ENCODE data around the gene SH2D2A.

Gene SH2D2A

DNA sequence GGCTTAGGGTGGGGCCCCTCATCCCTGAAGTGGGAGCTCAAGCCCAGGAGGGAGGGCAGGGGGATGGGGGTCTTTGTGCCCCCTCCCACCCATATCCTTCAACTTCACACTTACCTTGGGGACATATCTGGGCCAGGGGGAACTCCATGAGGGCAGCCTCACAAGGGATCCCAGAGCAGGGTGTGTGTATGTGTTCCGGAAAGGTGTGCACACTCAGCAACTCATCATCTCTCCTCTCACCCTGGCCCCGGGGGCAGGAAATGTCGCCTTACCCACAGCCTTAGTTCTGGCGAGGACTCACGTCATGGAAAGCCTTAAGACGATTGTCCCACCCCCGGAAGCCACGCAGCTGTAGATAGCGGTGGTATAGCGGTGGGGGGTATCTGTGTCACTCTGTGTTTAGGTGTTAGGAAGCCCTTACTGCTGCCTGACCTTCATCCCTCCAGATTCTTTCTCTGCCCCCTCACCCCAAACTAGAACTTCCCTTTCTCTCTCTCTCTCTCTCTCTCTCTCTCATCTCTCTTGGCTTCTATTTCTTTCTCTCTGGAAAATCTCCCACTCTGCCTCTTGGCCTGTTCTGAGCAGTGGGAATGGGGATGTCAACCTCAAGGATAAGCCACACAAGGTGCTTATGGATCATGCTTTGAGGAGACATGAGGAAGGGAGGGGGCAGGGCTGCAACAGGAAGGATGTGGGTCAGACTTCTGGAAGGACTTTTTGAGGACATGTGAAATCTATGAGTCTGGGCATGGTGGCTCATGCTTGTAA, at the start of gene SH2D2A:
Gene SH2D2A, minus strand, starts transcription at position 288 of the 768 bp plus-strand sequence. Its CDS starts 140 bp downstream, at position 148.
- DNase-seq (ENCODE audit: low read depth), result no peak

DNA sequence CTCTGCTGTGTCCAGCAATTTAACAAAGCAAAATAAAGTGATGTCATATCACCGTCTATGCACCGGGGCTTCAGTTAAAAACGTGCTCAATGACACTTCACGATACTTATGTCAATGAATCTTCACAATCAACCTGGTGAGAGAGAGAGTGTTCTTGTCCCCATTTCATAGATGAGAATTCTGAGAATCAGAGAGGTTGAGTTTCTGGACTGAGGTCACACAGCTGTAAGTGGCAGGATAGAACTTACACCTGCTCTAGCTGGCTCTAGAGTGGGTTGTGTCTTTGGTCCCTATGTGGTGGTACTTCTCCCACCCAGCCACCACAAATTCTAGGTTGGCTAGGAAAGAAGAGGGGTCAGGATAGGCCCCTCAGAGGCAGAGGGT, 49.2 kb upstream of the SH2D2A start:
- DNase-seq (ENCODE audit: low read depth), result no peak

- DNase-seq (ENCODE audit: low read depth), result no peak
Measured at GRCh38 chr1:156865258-156865657, 48.6 kb upstream of the SH2D2A start.

DNA sequence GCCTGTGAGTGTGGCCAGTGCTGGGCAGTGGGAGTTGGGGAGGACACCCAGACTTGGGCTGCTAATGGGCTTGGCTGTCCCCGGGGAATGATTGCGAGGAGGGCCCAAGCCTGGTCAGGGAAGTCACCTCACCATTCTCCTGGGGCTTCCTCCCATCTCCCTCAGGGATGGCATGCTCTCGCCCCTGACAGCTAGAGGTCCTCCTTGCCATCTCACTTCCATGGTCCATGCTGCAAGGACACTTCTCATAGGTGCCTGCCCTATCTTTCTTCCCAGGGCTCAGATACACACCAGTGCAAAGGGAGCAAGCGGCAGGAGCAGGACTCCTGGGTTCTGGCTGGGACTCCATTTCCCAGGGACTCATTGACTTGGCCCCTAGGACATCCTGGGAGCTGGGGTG, 48.1 kb upstream of the SH2D2A start:
- DNase-seq (ENCODE audit: low read depth), result no peak

DNA sequence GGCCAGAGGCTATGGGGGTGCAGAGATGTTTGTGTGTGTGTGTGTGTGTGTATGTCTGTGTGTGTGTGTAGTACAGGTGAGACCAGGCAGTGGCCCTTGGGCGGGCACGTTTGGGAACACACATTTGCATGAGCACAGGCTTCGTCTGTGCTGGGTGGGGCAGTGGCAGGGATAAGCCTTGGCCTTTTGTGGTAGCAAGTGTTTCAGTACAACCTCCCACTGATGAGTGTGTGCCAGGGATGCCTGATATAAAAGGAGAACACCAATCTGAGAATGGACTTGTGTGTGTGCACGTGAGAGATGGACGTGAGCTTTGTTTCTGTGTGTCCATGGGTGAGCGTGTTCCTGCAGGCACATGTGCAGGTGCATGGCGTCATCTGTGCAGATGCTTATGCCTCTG, 47.0 kb upstream of the SH2D2A start:
- DNase-seq (ENCODE audit: low read depth), result no peak

GRCh38 chr1:156862997-156863599, 46.5 kb upstream of the SH2D2A start:
- DNase-seq (ENCODE audit: low read depth), result no peak

DNA sequence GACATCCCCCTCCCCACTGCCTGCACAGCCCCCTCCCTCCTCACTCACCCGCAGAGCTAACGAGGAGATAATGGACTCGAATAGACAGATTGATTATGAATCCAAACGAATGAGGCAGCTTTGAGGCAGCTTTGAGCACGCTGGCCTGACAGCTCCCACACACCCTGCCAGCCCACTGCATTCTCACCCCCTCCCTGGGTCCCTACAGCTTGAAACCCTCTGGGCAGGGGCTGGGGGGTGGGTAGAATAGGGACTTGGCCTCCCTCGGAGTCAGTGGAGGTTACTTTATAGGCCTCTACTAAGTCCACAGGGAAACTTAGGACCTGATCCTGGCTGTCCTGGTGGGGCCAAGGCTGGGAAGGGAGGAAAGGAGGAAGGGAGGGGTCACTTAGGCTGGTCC, 45.9 kb upstream of the SH2D2A start:
- no peak for DNase-seq (ENCODE audit: low read depth)

DNA sequence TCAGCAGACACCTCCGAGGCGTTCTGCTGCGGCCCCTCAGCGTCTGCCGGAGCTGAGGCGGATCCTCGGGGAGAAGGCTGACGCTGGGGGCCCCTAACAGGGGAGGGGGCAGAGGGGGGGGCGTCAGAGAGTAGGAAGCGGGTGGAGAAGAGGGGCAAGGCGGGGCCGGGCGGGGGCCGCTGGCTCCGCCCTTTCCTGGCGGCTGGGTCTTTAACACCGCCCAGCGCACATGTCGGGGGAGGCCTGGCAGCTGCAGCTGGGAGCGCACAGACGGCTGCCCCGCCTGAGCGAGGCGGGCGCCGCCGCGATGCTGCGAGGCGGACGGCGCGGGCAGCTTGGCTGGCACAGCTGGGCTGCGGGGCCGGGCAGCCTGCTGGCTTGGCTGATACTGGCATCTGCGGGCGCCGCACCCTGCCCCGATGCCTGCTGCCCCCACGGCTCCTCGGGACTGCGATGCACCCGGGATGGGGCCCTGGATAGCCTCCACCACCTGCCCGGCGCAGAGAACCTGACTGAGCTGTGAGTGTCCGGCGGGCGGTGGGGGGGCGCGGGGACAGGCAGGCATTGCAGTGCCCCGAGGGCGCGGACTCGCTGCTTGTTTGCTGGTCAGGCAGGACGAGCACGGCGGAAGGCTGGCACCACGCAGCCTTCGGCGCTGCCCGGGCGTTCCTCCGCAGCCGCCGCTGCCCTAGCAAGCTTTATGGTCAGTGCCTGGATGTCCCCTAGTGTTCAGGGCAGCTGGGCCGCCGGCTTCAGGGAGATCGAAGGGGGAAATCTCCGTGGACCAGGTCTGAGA, 44.2 kb upstream of the SH2D2A start, which contains the start of gene NTRK1:
Gene NTRK1, plus strand, starts transcription at position 238 of the 796 bp plus-strand sequence. Its CDS starts 70 bp downstream, at position 308.
- DNase-seq (ENCODE audit: low read depth), result no peak

DNA sequence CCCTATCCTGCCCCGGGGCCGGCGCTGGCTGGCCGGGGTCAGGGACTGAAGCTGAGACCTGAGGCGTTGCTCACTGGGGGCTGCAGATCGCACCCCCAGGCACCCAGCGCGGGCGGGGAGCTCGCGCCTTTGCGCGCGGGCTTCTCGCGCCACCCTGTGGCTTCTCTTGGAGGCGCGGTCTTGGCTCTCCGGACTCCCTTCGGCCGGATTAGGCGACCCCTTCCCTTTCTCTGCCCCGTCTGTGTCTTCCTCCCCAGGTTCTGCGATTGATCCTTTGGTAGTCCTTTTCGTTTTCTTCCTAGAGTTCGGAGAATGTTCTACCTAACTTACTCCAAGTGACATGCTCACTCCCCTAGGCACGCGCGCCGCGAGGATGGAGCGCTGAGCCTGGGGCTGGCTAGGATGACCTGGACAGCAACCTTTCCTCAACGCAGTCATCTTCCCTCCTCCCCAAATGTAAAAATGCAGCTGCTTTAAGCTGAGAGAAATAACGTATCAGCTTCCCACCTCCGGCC, 43.5 kb upstream of the SH2D2A start:
- DNase-seq (ENCODE audit: low read depth), result no peak

GRCh38 chr1:156859523-156860112, 43.0 kb upstream of the SH2D2A start:
- no peak for DNase-seq (ENCODE audit: low read depth)

GRCh38 chr1:156858959-156859522, 42.4 kb upstream of the SH2D2A start, which contains the start of gene INSRR:
INSRR (minus strand) TSS chr1:156859117; CDS start chr1:156858621, 496 bp downstream.
- no peak for DNase-seq (ENCODE audit: low read depth)

DNA sequence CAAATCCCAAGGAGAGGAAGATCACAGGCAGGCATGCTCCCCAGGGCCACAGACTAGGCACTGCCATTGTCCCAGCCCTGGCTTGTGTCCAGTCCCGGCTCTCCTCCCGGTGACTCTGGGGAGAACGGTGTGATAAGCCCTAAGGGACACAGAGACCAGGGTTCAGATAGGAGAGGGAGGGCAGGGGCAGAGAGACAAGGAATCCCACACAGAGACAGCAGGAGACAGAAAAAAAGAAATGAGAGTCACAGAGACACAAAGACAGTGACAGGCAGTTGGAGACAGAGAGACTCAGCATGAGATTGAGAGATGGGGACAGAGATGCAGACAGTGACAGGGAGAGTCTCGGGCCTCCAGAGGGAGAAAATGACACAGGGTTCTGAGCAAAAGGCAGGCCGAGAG, 41.9 kb upstream of the SH2D2A start:
- DNase-seq (ENCODE audit: low read depth), result no peak

- no peak for DNase-seq (ENCODE audit: low read depth)
Measured at GRCh38 chr1:156857532-156857931, 40.9 kb upstream of the SH2D2A start.

- no peak for DNase-seq (ENCODE audit: low read depth)
Measured at GRCh38 chr1:156856282-156856785, 39.7 kb upstream of the SH2D2A start.

- DNase-seq (ENCODE audit: low read depth), result no peak
Measured at GRCh38 chr1:156854634-156855033, 38.0 kb upstream of the SH2D2A start.

GRCh38 chr1:156853761-156854160, 37.1 kb upstream of the SH2D2A start:
- DNase-seq (ENCODE audit: low read depth), result no peak

GRCh38 chr1:156852418-156852874, 35.8 kb upstream of the SH2D2A start:
- DNase-seq (ENCODE audit: low read depth), result no peak

GRCh38 chr1:156851779-156852417, 35.2 kb upstream of the SH2D2A start:
- no peak for DNase-seq (ENCODE audit: low read depth)

DNA sequence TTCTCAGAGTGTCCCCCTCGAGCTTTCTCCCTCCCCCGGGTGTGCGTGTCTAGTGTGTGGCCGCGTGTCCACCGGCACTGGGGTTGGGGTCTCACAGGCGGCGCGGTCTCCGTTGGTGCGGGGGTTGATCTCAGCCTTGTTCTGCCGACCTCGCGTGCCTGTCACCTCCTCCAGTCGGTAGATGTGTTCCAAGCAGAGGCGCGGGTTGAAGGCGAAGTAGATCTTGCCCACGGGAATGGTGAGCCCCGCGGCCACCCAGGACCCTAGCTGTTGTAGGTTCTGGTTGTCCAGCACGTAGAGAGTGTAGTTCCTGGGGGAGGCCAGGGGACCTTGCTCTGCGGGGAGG, 32.5 kb upstream of the SH2D2A start:
- DNase-seq (ENCODE audit: low read depth), result no peak

GRCh38 chr1:156848461-156849150, 32.0 kb upstream of the SH2D2A start:
- no peak for DNase-seq (ENCODE audit: low read depth)

Data from GM04504 (cell line).